ENCODE results near the gene DARS1.
A peak's percentile ranks its signal among the peaks of the same experiment; 100 is the strongest.

The DARS1 gene

GRCh38 chr2:135874777-135875365, 110.6 kb downstream of the DARS1 start:
- H3K9me3 ChIP-seq (replicated peaks; ENCODE audit: low read length) = no peaks in the 10 kb centered on the region
- peak overlapping the region; percentile 84 for H3K4me3 ChIP-seq (ENCODE audit: low read length)
- H3K4me1 ChIP-seq (ENCODE audit: control insufficient read depth, insufficient read depth, low read length) = peaks cover 25% of the 10 kb centered on the region
- H3K36me3 ChIP-seq (ENCODE audit: insufficient read depth, low read length) = peaks cover 8% of the 10 kb centered on the region
- H3K9ac ChIP-seq (ENCODE audit: low read depth, low read length) = no peak overlapping the region
- H3K4me2 ChIP-seq (ENCODE audit: low read length) = peak overlapping the region; percentile 91
- H3K27me3 ChIP-seq (ENCODE audit: control insufficient read depth, insufficient read depth, low read length) = no peaks in the 10 kb centered on the region

DNA sequence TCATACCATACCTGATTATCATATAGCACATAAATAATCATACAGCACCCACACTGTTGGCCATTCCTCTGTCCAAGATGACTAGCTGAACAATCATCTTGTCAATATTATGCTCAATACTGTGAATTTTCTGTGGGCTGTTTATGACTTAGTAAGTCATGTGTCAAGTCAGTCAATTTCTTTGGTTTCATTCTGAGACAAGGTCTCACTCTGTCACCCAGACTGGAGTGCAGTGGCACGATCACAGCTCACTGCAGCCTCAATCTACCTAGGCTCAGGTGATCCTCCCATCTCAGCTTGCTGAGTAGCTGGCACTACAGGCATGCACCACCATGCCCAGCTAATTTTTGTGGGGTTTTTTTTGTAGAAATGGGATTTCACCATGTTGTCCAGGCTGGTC, 114.9 kb downstream of the DARS1 start:
- H3K9me3 ChIP-seq (replicated peaks; ENCODE audit: low read length) = no peaks in the 10 kb centered on the region
- no peaks in the 10 kb centered on the region for H3K27me3 ChIP-seq (ENCODE audit: control insufficient read depth, insufficient read depth, low read length)
- H3K9ac ChIP-seq (ENCODE audit: low read depth, low read length) = no peak overlapping the region
- peaks cover 32% of the 10 kb centered on the region for H3K36me3 ChIP-seq (ENCODE audit: insufficient read depth, low read length)
- no peak overlapping the region for H3K4me3 ChIP-seq (ENCODE audit: low read length)
- peaks cover 21% of the 10 kb centered on the region for H3K4me1 ChIP-seq (ENCODE audit: control insufficient read depth, insufficient read depth, low read length)
- no peak overlapping the region for H3K4me2 ChIP-seq (ENCODE audit: low read length)

DNA sequence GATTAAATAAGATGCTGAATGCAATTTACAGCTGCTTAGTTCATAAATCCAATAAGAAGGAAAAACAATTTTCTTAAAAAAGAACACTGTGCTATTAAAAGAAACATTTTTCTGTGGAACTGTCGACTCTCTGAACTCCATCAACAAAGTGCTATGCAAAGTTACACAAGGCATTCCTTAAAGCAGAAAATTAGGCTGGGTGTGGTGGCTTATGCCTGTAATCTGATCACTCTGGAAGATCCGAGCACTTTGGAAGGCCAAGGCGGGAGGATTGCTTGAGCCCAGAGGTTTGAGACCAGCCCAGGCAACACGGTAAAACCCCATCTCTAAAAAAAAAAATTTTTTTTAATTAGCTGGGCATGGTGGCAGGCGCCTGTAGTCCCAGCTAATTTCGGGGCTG, 122.2 kb downstream of the DARS1 start:
- no peaks in the 10 kb centered on the region for H3K27me3 ChIP-seq (ENCODE audit: control insufficient read depth, insufficient read depth, low read length)
- peaks cover 34% of the 10 kb centered on the region for H3K36me3 ChIP-seq (ENCODE audit: insufficient read depth, low read length)
- H3K9me3 ChIP-seq (replicated peaks; ENCODE audit: low read length) = no peaks in the 10 kb centered on the region
- H3K4me2 ChIP-seq (ENCODE audit: low read length) = no peak overlapping the region
- H3K4me1 ChIP-seq (ENCODE audit: control insufficient read depth, insufficient read depth, low read length) = no peaks in the 10 kb centered on the region
- no peak overlapping the region for H3K9ac ChIP-seq (ENCODE audit: low read depth, low read length)
- no peak overlapping the region for H3K4me3 ChIP-seq (ENCODE audit: low read length)

DNA sequence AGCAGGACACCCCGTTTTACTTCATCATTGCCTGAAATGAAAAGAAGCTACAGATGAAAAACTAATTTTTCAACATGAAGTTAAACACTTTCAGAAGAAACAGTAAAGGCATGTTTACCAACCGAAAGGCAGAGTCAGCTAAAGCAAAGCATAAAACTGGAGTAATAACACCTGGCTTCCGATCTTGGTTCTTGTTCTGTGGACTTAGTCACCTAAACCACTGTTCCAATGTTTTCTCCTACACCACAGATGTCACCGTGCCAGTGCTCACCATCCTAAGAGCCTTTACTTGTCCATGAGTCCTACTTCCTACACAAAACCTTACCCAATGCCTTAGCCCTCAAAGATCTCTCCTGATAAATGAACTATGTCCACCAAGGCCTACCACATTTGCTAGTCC, 122.7 kb downstream of the DARS1 start:
- Histone ChIP-seq H3K4me1 (ENCODE audit: control insufficient read depth, insufficient read depth, low read length) (no peaks in the 10 kb centered on the region), H3K4me3 (ENCODE audit: low read length) (no peak overlapping the region), H3K9ac (ENCODE audit: low read depth, low read length) (no peak overlapping the region), H3K27me3 (ENCODE audit: control insufficient read depth, insufficient read depth, low read length) (no peaks in the 10 kb centered on the region), H3K9me3 (replicated peaks; ENCODE audit: low read length) (no peaks in the 10 kb centered on the region), H3K4me2 (ENCODE audit: low read length) (no peak overlapping the region), H3K36me3 (ENCODE audit: insufficient read depth, low read length) (peaks cover 34% of the 10 kb centered on the region)
